Muscle of leg (tissue), 11 donors: Measurements from ENCODE around the gene C5AR2. TPM values are rescaled to one million over a fixed set of nuclear protein-coding genes. Genes with fewer than 3 reads are reported as not detected.
"Not testable (repeated sequence)": the region's sequence is repeated elsewhere in the genome, so short reads cannot be mapped to it uniquely, and the experiment has no call there.

Experiments
- DNase-seq: peaks from one replicate; pipeline ENCODE4 v3.0.0; 2013
- H3K27ac ChIP-seq: one replicate; pipeline ENCODE4 v1.5.1; 2013; ENCODE audit warnings: mild to moderate bottlenecking, low read length, control low read depth
- H3K27me3 ChIP-seq: one replicate; pipeline ENCODE4 v1.6.1; 2013; ENCODE audit warnings: low read length; ENCODE audit not compliant: control insufficient read depth, insufficient read depth
- H3K36me3 ChIP-seq: one replicate; pipeline ENCODE4 v1.6.1; 2013; ENCODE audit warnings: low read length; ENCODE audit not compliant: control insufficient read depth, insufficient read depth
- H3K4me1 ChIP-seq: one replicate; pipeline ENCODE4 v1.6.1; 2013; ENCODE audit warnings: low read length; ENCODE audit not compliant: control insufficient read depth, insufficient read depth
- H3K4me3 ChIP-seq: one replicate; pipeline ENCODE4 v1.5.1; 2013; ENCODE audit warnings: low read length, control low read depth
- H3K9me3 ChIP-seq: replicated peaks from 2 replicates; pipeline ENCODE4 v1.6.1; 2013; ENCODE audit warnings: low read depth, low read length; ENCODE audit not compliant: control insufficient read depth
- WGBS: methylation state at CpG from one replicate; pipeline ENCODE4 v1.1.5; 2013; ENCODE audit warnings: missing lambda C conversion rate; ENCODE audit not compliant: insufficient coverage; 5-methylcytosine and 5-hydroxymethylcytosine counted together
- polyA plus RNA-seq, 8 donors: library from polyadenylated mRNA; unstranded; fragments of 120-200 nt; gene quantifications; one replicate each; pipeline versions ENCODE4 v1.2.1 to v1.2.3, GENCODE V29; 2013; ENCODE audit warnings: inconsistent platforms in 1 of 8, low replicate concordance in 1 of 8; ENCODE audit not compliant: insufficient read length in 8 of 8, insufficient read depth in 1 of 8
- total RNA-seq: library from RNA; stranded (reverse); fragments of 120-200 nt; gene quantifications from one replicate; pipeline ENCODE4 v1.2.4, GENCODE V29; 2013

C5AR2 gene
- total and polyA plus RNA-seq, 9 donors: 0.21 to 0.68 (median 0.40) TPM

- no peak overlapping the region for H3K27ac ChIP-seq
- peaks cover 91% of the 10 kb centered on the region for H3K36me3 ChIP-seq
- WGBS: 92% methylated on average over 28 of the region's 28 CpGs
- no peaks in the 10 kb centered on the region for H3K27me3 ChIP-seq
- DNase-seq: no peak
- peaks cover 4% of the 10 kb centered on the region for H3K9me3 ChIP-seq
- H3K4me3 ChIP-seq: no peak overlapping the region
- no peaks in the 10 kb centered on the region for H3K4me1 ChIP-seq
Observed at GRCh38 chr19:47357788-47358680, 26.1 kb downstream of the C5AR2 start.

- Histone ChIP-seq H3K36me3 (peaks cover 90% of the 10 kb centered on the region), H3K4me3 (no peak overlapping the region), H3K9me3 (peaks cover 4% of the 10 kb centered on the region), H3K27ac (no peak overlapping the region), H3K27me3 (no peaks in the 10 kb centered on the region), H3K4me1 (no peaks in the 10 kb centered on the region)
- WGBS: 89% methylated on average over 6 of the region's 6 CpGs
- no peak for DNase-seq
Observed at GRCh38 chr19:47358936-47359335, 27.0 kb downstream of the C5AR2 start.

- Histone ChIP-seq H3K4me3 (no peak overlapping the region), H3K36me3 (peaks cover 71% of the 10 kb centered on the region), H3K27ac (no peak overlapping the region), H3K27me3 (no peaks in the 10 kb centered on the region), H3K4me1 (no peaks in the 10 kb centered on the region), H3K9me3 (peaks cover 1% of the 10 kb centered on the region)
- 90% methylated on average over 10 of the region's 21 CpGs for WGBS
- no peak for DNase-seq
Observed at GRCh38 chr19:47362321-47362720, 30.3 kb downstream of the C5AR2 start.

GRCh38 chr19:47363758-47364531 lies 32.0 kb downstream of the C5AR2 start:
- Histone ChIP-seq H3K9me3 (no peaks in the 10 kb centered on the region), H3K36me3 (peaks cover 56% of the 10 kb centered on the region), H3K27ac (no peak overlapping the region), H3K27me3 (no peaks in the 10 kb centered on the region), H3K4me3 (no peak overlapping the region), H3K4me1 (no peaks in the 10 kb centered on the region)
- 84% methylated on average over 7 of the region's 13 CpGs for WGBS
- DNase-seq: no peak

- H3K4me3 ChIP-seq, DNase-seq, H3K4me1 ChIP-seq, H3K27ac ChIP-seq, H3K9me3 ChIP-seq, H3K27me3 ChIP-seq: not testable (repeated sequence)
- peaks cover 58% of the 10 kb centered on the region for H3K36me3 ChIP-seq
- 86% methylated on average over 4 of the region's 10 CpGs for WGBS
Observed at GRCh38 chr19:47365455-47365854, 33.5 kb downstream of the C5AR2 start.

GRCh38 chr19:47370045-47370611 lies 38.2 kb downstream of the C5AR2 start:
- 76% methylated on average over 10 of the region's 10 CpGs for WGBS
- no peaks in the 10 kb centered on the region for H3K4me1 ChIP-seq
- no peak overlapping the region for H3K4me3 ChIP-seq
- H3K27me3 ChIP-seq: no peaks in the 10 kb centered on the region
- no peak overlapping the region for H3K27ac ChIP-seq
- no peaks in the 10 kb centered on the region for H3K9me3 ChIP-seq
- H3K36me3 ChIP-seq: peaks cover 58% of the 10 kb centered on the region
- DNase-seq: no peak

- no peak overlapping the region for H3K27ac ChIP-seq
- no peak overlapping the region for H3K4me3 ChIP-seq
- H3K36me3 ChIP-seq: peaks cover 70% of the 10 kb centered on the region
- H3K4me1 ChIP-seq: no peaks in the 10 kb centered on the region
- H3K9me3 ChIP-seq: no peaks in the 10 kb centered on the region
- no peak for DNase-seq
- H3K27me3 ChIP-seq: no peaks in the 10 kb centered on the region
- 86% methylated on average over 4 of the region's 9 CpGs for WGBS
Observed at GRCh38 chr19:47371261-47371660, 39.3 kb downstream of the C5AR2 start.

- H3K4me3 ChIP-seq: no peak overlapping the region
- H3K27ac ChIP-seq: no peak overlapping the region
- peaks cover 81% of the 10 kb centered on the region for H3K36me3 ChIP-seq
- H3K4me1 ChIP-seq: no peaks in the 10 kb centered on the region
- no peak for DNase-seq
- no peaks in the 10 kb centered on the region for H3K27me3 ChIP-seq
- no peaks in the 10 kb centered on the region for H3K9me3 ChIP-seq
- WGBS: 96% methylated on average over 13 of the region's 22 CpGs
Observed at GRCh38 chr19:47372603-47373002, 40.6 kb downstream of the C5AR2 start.

GRCh38 chr19:47373246-47374240 lies 41.6 kb downstream of the C5AR2 start:
- Histone ChIP-seq H3K4me1 (no peaks in the 10 kb centered on the region), H3K4me3 (no peak overlapping the region), H3K36me3 (peaks cover 88% of the 10 kb centered on the region), H3K27me3 (no peaks in the 10 kb centered on the region), H3K27ac (no peak overlapping the region), H3K9me3 (no peaks in the 10 kb centered on the region)
- WGBS: 89% methylated on average over 31 of the region's 33 CpGs
- DNase-seq: no peak
